Loucy (cell line): ENCODE data around the gene PPARA.

Experiments
- CTCF ChIP-seq: fragments of 200-600 bp; sonication (generic); conservative IDR thresholded peaks from 2 replicates; pipeline ENCODE4 v1.5.1; 2014; ENCODE audit warnings: mild to moderate bottlenecking, antibody characterized with exemption, low read length
- EZH2phosphoT487 ChIP-seq: fragments of 200-600 bp; IDR thresholded peaks from 2 replicates; pipeline ENCODE4 v1.6.1; 2018; ENCODE audit warnings: antibody characterized with exemption, mild to moderate bottlenecking, moderate library complexity, borderline replicate concordance

GRCh38 chr22:46127556-46127955 is 22.8 kb upstream of the PPARA start:
- no peak for TF ChIP-seq CTCF
- no peak for TF ChIP-seq EZH2phosphoT487
